Measurements from ENCODE around the gene FRMD6.

Gene FRMD6

GRCh38 chr14:51651388-51652167 lies at the start of gene FRMD6:
TSS of gene FRMD6 (plus strand) at chr14:51651910. CDS start at chr14:51689837, 37,927 bp downstream.
- peak within 1 kb of the TSS; percentile 45 for H3K27ac Mint-ChIP-seq
- H3K27me3 Mint-ChIP-seq, result peaks cover 29% of the 10 kb centered on the region
- no peaks in the 10 kb centered on the region for H3K9me3 Mint-ChIP-seq
- peaks cover 20% of the 10 kb centered on the region for H3K4me1 Mint-ChIP-seq (ENCODE audit: low read depth)
- H3K36me3 Mint-ChIP-seq (ENCODE audit: low read depth), result no peaks in the 10 kb centered on the region
- H3K4me3 Mint-ChIP-seq, result peak within 1 kb of the TSS; percentile 81

GRCh38 chr14:51602310-51602709 lies 49.4 kb upstream of the FRMD6 start:
- Mint-ChIP-seq H3K27me3 (peaks cover 16% of the 10 kb centered on the region), H3K4me3 (no peak overlapping the region), H3K9me3 (no peaks in the 10 kb centered on the region), H3K4me1 (ENCODE audit: low read depth) (no peaks in the 10 kb centered on the region), H3K27ac (no peak overlapping the region), H3K36me3 (ENCODE audit: low read depth) (no peaks in the 10 kb centered on the region)

- Mint-ChIP-seq H3K4me1 (ENCODE audit: low read depth) (no peaks in the 10 kb centered on the region), H3K4me3 (no peak overlapping the region), H3K9me3 (no peaks in the 10 kb centered on the region), H3K27ac (no peak overlapping the region), H3K36me3 (ENCODE audit: low read depth) (no peaks in the 10 kb centered on the region), H3K27me3 (peaks cover 18% of the 10 kb centered on the region)
Observed at GRCh38 chr14:51603495-51603894, 48.2 kb upstream of the FRMD6 start.

- Mint-ChIP-seq H3K4me1 (ENCODE audit: low read depth) (no peaks in the 10 kb centered on the region), H3K27me3 (peaks cover 20% of the 10 kb centered on the region), H3K27ac (no peak overlapping the region), H3K9me3 (no peaks in the 10 kb centered on the region), H3K4me3 (no peak overlapping the region), H3K36me3 (ENCODE audit: low read depth) (no peaks in the 10 kb centered on the region)
Observed at GRCh38 chr14:51604073-51604472, 47.6 kb upstream of the FRMD6 start.

GRCh38 chr14:51605575-51605974 lies 46.1 kb upstream of the FRMD6 start:
- Mint-ChIP-seq H3K9me3 (no peaks in the 10 kb centered on the region), H3K4me3 (no peak overlapping the region), H3K27ac (no peak overlapping the region), H3K4me1 (ENCODE audit: low read depth) (no peaks in the 10 kb centered on the region), H3K27me3 (peaks cover 22% of the 10 kb centered on the region), H3K36me3 (ENCODE audit: low read depth) (no peaks in the 10 kb centered on the region)

- Mint-ChIP-seq H3K27ac (no peak overlapping the region), H3K4me3 (no peak overlapping the region), H3K27me3 (peaks cover 13% of the 10 kb centered on the region), H3K4me1 (ENCODE audit: low read depth) (peaks cover 7% of the 10 kb centered on the region), H3K9me3 (no peaks in the 10 kb centered on the region), H3K36me3 (ENCODE audit: low read depth) (no peaks in the 10 kb centered on the region)
Observed at GRCh38 chr14:51607711-51608110, 44.0 kb upstream of the FRMD6 start.

- Mint-ChIP-seq H3K4me3 (no peak overlapping the region), H3K4me1 (ENCODE audit: low read depth) (peaks cover 13% of the 10 kb centered on the region), H3K36me3 (ENCODE audit: low read depth) (no peaks in the 10 kb centered on the region), H3K27me3 (peaks cover 16% of the 10 kb centered on the region), H3K27ac (no peak overlapping the region), H3K9me3 (no peaks in the 10 kb centered on the region)
Observed at GRCh38 chr14:51609251-51609954, 42.3 kb upstream of the FRMD6 start.

GRCh38 chr14:51609955-51610283 lies 41.8 kb upstream of the FRMD6 start:
- H3K4me3 Mint-ChIP-seq, result no peak overlapping the region
- peaks cover 13% of the 10 kb centered on the region for H3K4me1 Mint-ChIP-seq (ENCODE audit: low read depth)
- peaks cover 16% of the 10 kb centered on the region for H3K27me3 Mint-ChIP-seq
- H3K9me3 Mint-ChIP-seq, result no peaks in the 10 kb centered on the region
- no peak overlapping the region for H3K27ac Mint-ChIP-seq
- no peaks in the 10 kb centered on the region for H3K36me3 Mint-ChIP-seq (ENCODE audit: low read depth)

- no peaks in the 10 kb centered on the region for H3K9me3 Mint-ChIP-seq
Observed at GRCh38 chr14:51610771-51611170, 40.9 kb upstream of the FRMD6 start.

GRCh38 chr14:51612449-51612848 lies 39.3 kb upstream of the FRMD6 start:
- peaks cover 20% of the 10 kb centered on the region for H3K27me3 Mint-ChIP-seq
- no peak overlapping the region for H3K4me3 Mint-ChIP-seq
- no peaks in the 10 kb centered on the region for H3K36me3 Mint-ChIP-seq (ENCODE audit: low read depth)
- H3K9me3 Mint-ChIP-seq, result no peaks in the 10 kb centered on the region
- H3K27ac Mint-ChIP-seq, result no peak overlapping the region
- peaks cover 13% of the 10 kb centered on the region for H3K4me1 Mint-ChIP-seq (ENCODE audit: low read depth)

More at GRCh38 chr14:51610771-51611170, 40.9 kb upstream of the FRMD6 start:
- Mint-ChIP-seq H3K36me3 (ENCODE audit: low read depth) (no peaks in the 10 kb centered on the region), H3K27ac (no peak overlapping the region), H3K27me3 (peaks cover 16% of the 10 kb centered on the region), H3K4me1 (ENCODE audit: low read depth) (peaks cover 13% of the 10 kb centered on the region), H3K4me3 (no peak overlapping the region)

- Mint-ChIP-seq H3K27ac (no peak overlapping the region), H3K4me1 (ENCODE audit: low read depth) (peaks cover 13% of the 10 kb centered on the region), H3K27me3 (peaks cover 17% of the 10 kb centered on the region), H3K36me3 (ENCODE audit: low read depth) (no peaks in the 10 kb centered on the region), H3K4me3 (no peak overlapping the region), H3K9me3 (no peaks in the 10 kb centered on the region)
Observed at GRCh38 chr14:51613416-51613815, 38.3 kb upstream of the FRMD6 start.

GRCh38 chr14:51614707-51615106 lies 37.0 kb upstream of the FRMD6 start:
- Mint-ChIP-seq H3K27ac (no peak overlapping the region), H3K9me3 (no peaks in the 10 kb centered on the region), H3K4me3 (no peak overlapping the region), H3K4me1 (ENCODE audit: low read depth) (peaks cover 13% of the 10 kb centered on the region), H3K36me3 (ENCODE audit: low read depth) (no peaks in the 10 kb centered on the region), H3K27me3 (peaks cover 8% of the 10 kb centered on the region)

- H3K4me3 Mint-ChIP-seq, result no peak overlapping the region
- peaks cover 8% of the 10 kb centered on the region for H3K27me3 Mint-ChIP-seq
- peaks cover 13% of the 10 kb centered on the region for H3K4me1 Mint-ChIP-seq (ENCODE audit: low read depth)
- H3K9me3 Mint-ChIP-seq, result no peaks in the 10 kb centered on the region
- no peaks in the 10 kb centered on the region for H3K36me3 Mint-ChIP-seq (ENCODE audit: low read depth)
- no peak overlapping the region for H3K27ac Mint-ChIP-seq
Observed at GRCh38 chr14:51616256-51616655, 35.5 kb upstream of the FRMD6 start.

- peaks cover 13% of the 10 kb centered on the region for H3K4me1 Mint-ChIP-seq (ENCODE audit: low read depth)
- H3K4me3 Mint-ChIP-seq, result no peak overlapping the region
- H3K9me3 Mint-ChIP-seq, result no peaks in the 10 kb centered on the region
- H3K27me3 Mint-ChIP-seq, result peaks cover 8% of the 10 kb centered on the region
- no peak overlapping the region for H3K27ac Mint-ChIP-seq
- H3K36me3 Mint-ChIP-seq (ENCODE audit: low read depth), result no peaks in the 10 kb centered on the region
Observed at GRCh38 chr14:51616724-51617409, 34.8 kb upstream of the FRMD6 start.

GRCh38 chr14:51619561-51619960 lies 32.1 kb upstream of the FRMD6 start:
- Mint-ChIP-seq H3K36me3 (ENCODE audit: low read depth) (no peaks in the 10 kb centered on the region), H3K4me3 (no peak overlapping the region), H3K27ac (no peak overlapping the region), H3K27me3 (peaks cover 4% of the 10 kb centered on the region), H3K9me3 (no peaks in the 10 kb centered on the region), H3K4me1 (ENCODE audit: low read depth) (no peaks in the 10 kb centered on the region)
